Esophagus squamous epithelium (tissue), 4 donors: ENCODE measurements around the gene POLRMT.

Source experiments
- POLR2A ChIP-seq, 4 donors: fragments of 450-650 bp; IDR thresholded peaks; one replicate each; pipeline ENCODE4 v1.6.1; 2017; ENCODE audit warnings: antibody characterized with exemption in 4 of 4, mild to moderate bottlenecking in 4 of 4, moderate library complexity in 3 of 4
- TF ChIP-seq, protein P1 (sequence below), 6 experiments: fragments of 450-650 bp in 4 of 6; fragments of 200-600 bp in 2 of 6; sonication (generic) in 2 of 6; IDR thresholded peaks; one replicate each; pipeline ENCODE4 v1.5.1; 2016 to 2019; ENCODE audit warnings: antibody characterized with exemption in 6 of 6, mild to moderate bottlenecking in 4 of 6, moderate library complexity in 4 of 6

DNA sequence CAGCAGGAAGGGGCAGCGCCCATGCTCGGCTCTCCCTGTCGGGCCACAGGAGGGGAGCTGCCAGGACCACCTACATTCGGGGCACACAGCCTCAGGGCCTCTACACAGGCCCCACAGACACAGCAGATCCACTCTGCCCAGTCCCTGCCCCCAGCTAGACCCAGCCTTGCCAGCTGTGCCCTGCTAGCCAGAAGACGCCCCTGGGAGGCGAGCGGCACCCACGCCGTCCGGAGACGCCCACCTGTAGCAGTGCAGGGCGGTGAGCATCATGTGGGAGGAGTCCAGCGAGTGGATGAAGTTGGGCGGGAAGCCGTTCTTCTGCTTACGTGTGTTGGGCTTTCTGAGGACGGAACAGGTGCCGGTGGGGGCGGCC lies 15.1 kb downstream of the POLRMT start:
- TF ChIP-seq, protein P1, sequence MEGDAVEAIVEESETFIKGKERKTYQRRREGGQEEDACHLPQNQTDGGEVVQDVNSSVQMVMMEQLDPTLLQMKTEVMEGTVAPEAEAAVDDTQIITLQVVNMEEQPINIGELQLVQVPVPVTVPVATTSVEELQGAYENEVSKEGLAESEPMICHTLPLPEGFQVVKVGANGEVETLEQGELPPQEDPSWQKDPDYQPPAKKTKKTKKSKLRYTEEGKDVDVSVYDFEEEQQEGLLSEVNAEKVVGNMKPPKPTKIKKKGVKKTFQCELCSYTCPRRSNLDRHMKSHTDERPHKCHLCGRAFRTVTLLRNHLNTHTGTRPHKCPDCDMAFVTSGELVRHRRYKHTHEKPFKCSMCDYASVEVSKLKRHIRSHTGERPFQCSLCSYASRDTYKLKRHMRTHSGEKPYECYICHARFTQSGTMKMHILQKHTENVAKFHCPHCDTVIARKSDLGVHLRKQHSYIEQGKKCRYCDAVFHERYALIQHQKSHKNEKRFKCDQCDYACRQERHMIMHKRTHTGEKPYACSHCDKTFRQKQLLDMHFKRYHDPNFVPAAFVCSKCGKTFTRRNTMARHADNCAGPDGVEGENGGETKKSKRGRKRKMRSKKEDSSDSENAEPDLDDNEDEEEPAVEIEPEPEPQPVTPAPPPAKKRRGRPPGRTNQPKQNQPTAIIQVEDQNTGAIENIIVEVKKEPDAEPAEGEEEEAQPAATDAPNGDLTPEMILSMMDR (IDR thresholded peaks at IDR 0.05): no peak
- no peak for TF ChIP-seq POLR2A (IDR thresholded peaks at IDR 0.05)
